Loucy (cell line): ENCODE measurements around the gene PEX3.

Source experiments
- H2AFZ ChIP-seq: fragments of 200-600 bp; sonication (generic); 2 replicates; pipeline ENCODE4 v1.6.0; 2016; ENCODE audit warnings: antibody characterized with exemption, mild to moderate bottlenecking, low read length, moderate library complexity
- H3F3A ChIP-seq: fragments of 200-600 bp; 2 replicates; pipeline ENCODE4 v1.6.0; 2016; ENCODE audit warnings: antibody characterized with exemption, low read depth, mild to moderate bottlenecking
- H3K27me3 ChIP-seq: fragments of 200-600 bp; sonication (generic); 2 replicates; pipeline ENCODE4 v1.6.1; 2014; ENCODE audit warnings: low read length, mild to moderate bottlenecking; ENCODE audit not compliant: insufficient read depth, poor library complexity, severe bottlenecking
- H3K36me3 ChIP-seq: fragments of 200-600 bp; sonication (generic); 2 replicates; pipeline ENCODE4 v1.6.1; 2016; ENCODE audit warnings: low read length; ENCODE audit not compliant: insufficient read depth
- H3K4me1 ChIP-seq: fragments of 200-600 bp; sonication (generic); 2 replicates; pipeline ENCODE4 v1.5.1; 2014; ENCODE audit warnings: low read length, mild to moderate bottlenecking; ENCODE audit not compliant: insufficient read depth, poor library complexity, severe bottlenecking
- H3K4me2 ChIP-seq: fragments of 200-600 bp; sonication (generic); 2 replicates; pipeline ENCODE4 v1.6.0; 2014; ENCODE audit warnings: antibody characterized with exemption, low read length, low read depth, mild to moderate bottlenecking; ENCODE audit not compliant: poor library complexity, severe bottlenecking
- H3K4me3 ChIP-seq: fragments of 200-600 bp; sonication (generic); 2 replicates; pipeline ENCODE4 v1.5.1; 2014; ENCODE audit warnings: low read length, mild to moderate bottlenecking, mixed read lengths; ENCODE audit not compliant: poor library complexity, severe bottlenecking
- H3K79me2 ChIP-seq: fragments of 200-600 bp; sonication (generic); 2 replicates; pipeline ENCODE4 v1.6.1; 2014; ENCODE audit warnings: low read length; ENCODE audit not compliant: insufficient read depth
- H3K9ac ChIP-seq: fragments of 200-600 bp; sonication (generic); 2 replicates; pipeline ENCODE4 v1.6.0; 2014; ENCODE audit warnings: mild to moderate bottlenecking, low read depth, low read length, moderate library complexity; ENCODE audit not compliant: poor library complexity, severe bottlenecking
- H3K9me2 ChIP-seq: fragments of 200-600 bp; sonication (generic); replicated peaks from 2 replicates; pipeline ENCODE4 v1.6.1; 2016; ENCODE audit warnings: low read depth, low read length, mixed read lengths
- H3K9me3 ChIP-seq: fragments of 200-600 bp; sonication (generic); 2 replicates; pipeline ENCODE4 v1.6.1; 2014; ENCODE audit warnings: mild to moderate bottlenecking, antibody characterized with exemption, low read length, low read depth; ENCODE audit not compliant: insufficient read depth
- H4K20me1 ChIP-seq: fragments of 200-600 bp; sonication (generic); 2 replicates; pipeline ENCODE4 v1.6.0; 2014; ENCODE audit warnings: antibody characterized with exemption, low read length, mild to moderate bottlenecking; ENCODE audit not compliant: insufficient read depth, poor library complexity, severe bottlenecking
- EZH2phosphoT487 ChIP-seq: fragments of 200-600 bp; IDR thresholded peaks from 2 replicates; pipeline ENCODE4 v1.6.1; 2018; ENCODE audit warnings: antibody characterized with exemption, mild to moderate bottlenecking, moderate library complexity, borderline replicate concordance
- TF ChIP-seq, protein P1 (sequence below): fragments of 200-600 bp; sonication (generic); conservative IDR thresholded peaks from 2 replicates; pipeline ENCODE4 v1.5.1; 2014; ENCODE audit warnings: mild to moderate bottlenecking, antibody characterized with exemption, low read length

The PEX3 gene

DNA sequence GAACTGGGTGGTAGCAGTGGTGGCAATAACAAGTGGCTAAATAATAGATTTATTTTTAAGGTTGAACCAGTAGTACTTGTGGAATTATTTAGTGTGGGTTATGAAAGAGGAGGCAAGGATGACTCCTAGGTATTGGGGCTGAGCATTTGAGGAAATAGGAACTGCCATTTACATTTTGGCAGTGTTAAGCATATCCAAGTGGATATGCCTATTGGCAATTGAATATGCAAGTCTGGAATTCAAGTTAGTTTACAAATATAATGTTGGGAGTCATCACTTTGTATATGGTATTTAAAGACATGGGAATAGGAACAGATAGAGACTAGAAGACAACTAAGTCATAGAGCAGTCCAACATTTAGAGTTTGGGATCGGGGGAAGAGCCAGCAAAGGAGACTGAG lies 25.9 kb downstream of the PEX3 start:
- Histone ChIP-seq H4K20me1 (no peaks in the 10 kb centered on the region), H3K4me2 (no peak overlapping the region), H3K27me3 (no peaks in the 10 kb centered on the region), H3K36me3 (peaks cover 64% of the 10 kb centered on the region; the same call in 1 of the 2 replicates), H2AFZ (no peak overlapping the region), H3F3A (no peaks in the 10 kb centered on the region), H3K9me3 (no peaks in the 10 kb centered on the region), H3K79me2 (no peaks in the 10 kb centered on the region), H3K9ac (no peak overlapping the region), H3K4me1 (no peaks in the 10 kb centered on the region), H3K4me3 (no peak overlapping the region), H3K9me2 (no peaks in the 10 kb centered on the region)
- TF ChIP-seq, protein P1, sequence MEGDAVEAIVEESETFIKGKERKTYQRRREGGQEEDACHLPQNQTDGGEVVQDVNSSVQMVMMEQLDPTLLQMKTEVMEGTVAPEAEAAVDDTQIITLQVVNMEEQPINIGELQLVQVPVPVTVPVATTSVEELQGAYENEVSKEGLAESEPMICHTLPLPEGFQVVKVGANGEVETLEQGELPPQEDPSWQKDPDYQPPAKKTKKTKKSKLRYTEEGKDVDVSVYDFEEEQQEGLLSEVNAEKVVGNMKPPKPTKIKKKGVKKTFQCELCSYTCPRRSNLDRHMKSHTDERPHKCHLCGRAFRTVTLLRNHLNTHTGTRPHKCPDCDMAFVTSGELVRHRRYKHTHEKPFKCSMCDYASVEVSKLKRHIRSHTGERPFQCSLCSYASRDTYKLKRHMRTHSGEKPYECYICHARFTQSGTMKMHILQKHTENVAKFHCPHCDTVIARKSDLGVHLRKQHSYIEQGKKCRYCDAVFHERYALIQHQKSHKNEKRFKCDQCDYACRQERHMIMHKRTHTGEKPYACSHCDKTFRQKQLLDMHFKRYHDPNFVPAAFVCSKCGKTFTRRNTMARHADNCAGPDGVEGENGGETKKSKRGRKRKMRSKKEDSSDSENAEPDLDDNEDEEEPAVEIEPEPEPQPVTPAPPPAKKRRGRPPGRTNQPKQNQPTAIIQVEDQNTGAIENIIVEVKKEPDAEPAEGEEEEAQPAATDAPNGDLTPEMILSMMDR, result no peak

DNA sequence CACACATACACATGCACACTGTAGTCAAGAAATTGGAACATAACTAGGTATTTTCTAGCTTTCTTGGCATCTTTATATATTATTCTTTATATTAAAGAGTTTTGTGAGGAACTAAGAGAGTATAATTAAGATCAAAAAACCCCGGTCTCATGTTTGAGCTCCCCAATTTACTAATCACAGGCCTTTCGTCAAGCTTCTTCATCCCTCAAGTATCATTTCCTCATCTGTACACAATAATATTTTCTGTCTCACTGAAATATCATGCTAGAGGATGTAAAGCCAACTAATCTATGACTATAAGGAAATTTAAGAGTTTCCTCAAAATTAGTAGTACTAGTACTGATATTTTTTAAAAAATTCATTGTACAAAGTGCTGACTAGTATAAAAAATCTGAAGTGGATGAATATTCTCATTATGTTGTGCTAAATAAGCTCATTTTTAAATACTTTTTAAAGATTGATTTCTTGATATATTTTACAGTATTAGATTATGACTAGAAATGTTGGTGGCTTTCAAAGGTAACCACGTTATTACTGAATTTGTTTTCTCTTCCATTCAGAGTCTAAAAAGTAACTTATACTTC lies 28.0 kb downstream of the PEX3 start:
- Histone ChIP-seq H4K20me1 (no peaks in the 10 kb centered on the region), H3K9me3 (no peaks in the 10 kb centered on the region), H3K79me2 (no peaks in the 10 kb centered on the region), H3K9ac (no peak overlapping the region), H3K27me3 (no peaks in the 10 kb centered on the region), H3K4me3 (no peak overlapping the region), H2AFZ (no peak overlapping the region), H3F3A (no peaks in the 10 kb centered on the region), H3K4me1 (no peaks in the 10 kb centered on the region), H3K9me2 (no peaks in the 10 kb centered on the region), H3K36me3 (peaks cover 44% of the 10 kb centered on the region; the same call in 1 of the 2 replicates), H3K4me2 (no peak overlapping the region)
- no peak for TF ChIP-seq EZH2phosphoT487
- TF ChIP-seq, protein P1, result no peak

DNA sequence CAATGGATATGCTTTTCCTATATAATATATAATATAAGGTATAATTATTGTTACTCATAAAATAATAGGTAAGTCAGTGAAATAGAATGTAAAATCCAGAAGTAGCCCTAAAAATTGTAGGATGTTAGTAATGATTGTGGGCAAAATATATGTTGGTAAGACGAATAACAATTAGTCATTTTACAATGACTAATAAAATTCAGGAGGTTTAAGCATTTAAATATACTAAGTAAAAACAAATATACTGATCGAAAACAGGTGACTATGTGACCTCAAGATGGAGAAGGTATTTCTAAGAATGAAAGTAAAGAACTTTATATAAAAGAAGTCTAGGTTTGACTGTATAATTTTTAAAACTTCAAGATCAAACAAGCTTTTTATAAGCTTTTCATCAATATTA lies 32.0 kb downstream of the PEX3 start:
- Histone ChIP-seq H3K79me2 (no peaks in the 10 kb centered on the region), H3K9me2 (no peaks in the 10 kb centered on the region), H3K4me2 (no peak overlapping the region), H3K9ac (no peak overlapping the region), H3K36me3 (peaks cover 18% of the 10 kb centered on the region; the same call in 1 of the 2 replicates), H4K20me1 (no peaks in the 10 kb centered on the region), H3K4me1 (no peaks in the 10 kb centered on the region), H3F3A (no peaks in the 10 kb centered on the region), H3K4me3 (no peak overlapping the region), H3K27me3 (no peaks in the 10 kb centered on the region), H3K9me3 (no peaks in the 10 kb centered on the region), H2AFZ (no peak overlapping the region)
- TF ChIP-seq EZH2phosphoT487, result no peak
- TF ChIP-seq, protein P1, result no peak
